Pancreas (tissue), 10 donors: ENCODE results near the gene IFI27L1. TPM values are rescaled to one million over a fixed set of nuclear protein-coding genes. Genes with fewer than 3 reads are reported as not detected.

Experiments
- ATAC-seq, 4 donors: fragments of 200-7000 bp; cut with Tn5 transposase; one replicate each; pipeline versions ENCODE4 v1.8.0 to v1.9.1; 2020; ENCODE audit warnings: mild to moderate bottlenecking in 4 of 4, moderate library complexity in 4 of 4
- DNase-seq, 6 donors: peaks; one replicate each; pipeline ENCODE4 v3.0.0-alpha.2; 2020
- FAIRE-seq: peaks from 2 replicates; lab custom pipeline; 2012; peaks lifted over from hg19 to GRCh38; lab: Jason Lieb, UNC
- H3K27ac ChIP-seq, 4 donors: fragments of 200-600 bp; sonication (generic); 1 replicate in 3 of 4; 2 replicates in 1 of 4; pipeline versions ENCODE4 v1.5.0 to v1.8.0; 2020
- H3K27me3 ChIP-seq, 4 donors: fragments of 200-600 bp; one replicate each; pipeline ENCODE4 v1.8.0; 2021
- H3K36me3 ChIP-seq, 3 donors: fragments of 200-600 bp; sonication (generic) in 1 of 3; one replicate each; pipeline versions ENCODE4 v1.5.0 to v1.8.0; 2020 to 2021
- H3K4me1 ChIP-seq, 3 donors: fragments of 200-600 bp; one replicate each; pipeline ENCODE4 v1.8.0; 2021
- H3K4me3 ChIP-seq, 4 donors: fragments of 200-600 bp; sonication (generic) in 2 of 4; one replicate each; pipeline versions ENCODE4 v1.5.0 to v1.8.0; 2020 to 2021
- H3K9me3 ChIP-seq, 4 donors: fragments of 200-600 bp; one replicate each; pipeline ENCODE4 v1.8.0; 2021
- WGBS, 2 donors: extraction: QIAGEN DNeasy Blood & Tissue Kit; methylation state at CpG; one replicate each; pipeline ENCODE4 v1.1.7; 2013; 5-methylcytosine and 5-hydroxymethylcytosine counted together
- intact Hi-C, 3 donors: fragments of 100-400 bp; cut with DNase I; formaldehyde crosslinking; loops; one replicate each; pipeline versions ENCODE4 v1.11.1 to v1.14.2; 2022
- polyA plus RNA-seq, 2 donors: library from polyadenylated mRNA; stranded (reverse); fragments of 200-250 nt; gene quantifications; one replicate each; pipeline ENCODE4 v1.2.3, GENCODE V29; 2013
- total RNA-seq, 6 donors: library from RNA; stranded (reverse); fragmentation: NEBNext Ultra II Directional in 4 of 6; extraction: Animal tissue kit (Norgen Biotek cat#: 25700) in 4 of 6; gene quantifications; one replicate each; pipeline versions ENCODE4 v1.2.1 to v1.2.4, GENCODE V29; 2021 to 2023
- TF ChIP-seq, protein P1 (sequence below), 4 donors: fragments of 200-600 bp; sonication (generic) in 3 of 4; IDR thresholded peaks; one replicate each; pipeline versions ENCODE4 v1.5.0 to v1.8.0; 2021; ENCODE audit warnings: antibody characterized with exemption in 4 of 4
- donor health status: healthy with polysubstance abuse.
- donor health status: DM: no; HTN: no; CAD: no; lungs with moderate emphysema.
- donor health status: DM: no; HTN: no; CAD: no.
- donor health status: control.
- donor health status: control.
- donor health status: Bipolar disorder and iron deficiency.
- donor health status: DM: yes; HTN: yes; CAD: no.
- donor health status: DM: no; HTN: no; CAD: no.
- donor health status: DM: no; HTN: no; CAD: no.
- donor health status: DM: yes; HTN: yes; CAD: no.

The IFI27L1 gene
- total and polyA plus RNA-seq, 8 donors, result 3.8 to 14.3 (median 7.7) TPM

DNA sequence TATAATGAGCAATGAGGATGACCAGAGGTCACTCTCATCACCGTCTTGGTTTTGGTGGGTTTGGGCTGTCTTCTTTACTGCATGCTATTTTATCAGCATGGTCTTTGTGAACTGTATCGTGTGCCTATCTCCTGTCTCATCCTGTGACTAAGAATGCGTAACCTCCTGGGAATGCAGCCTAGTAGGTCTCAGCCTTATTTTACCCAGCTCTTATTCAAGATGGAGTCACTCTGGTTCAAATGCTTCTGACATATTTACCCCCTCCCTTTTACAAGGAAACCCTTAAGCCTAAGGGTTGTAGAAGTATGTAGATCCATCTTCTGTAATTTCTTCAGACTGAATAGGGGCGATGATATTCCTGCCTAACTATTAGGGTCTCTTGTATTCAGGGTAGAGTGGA lies 8.4 kb downstream of the IFI27L1 start:
- ATAC-seq (no peak), DNase-seq (no peak), FAIRE-seq (no peak)
- Histone ChIP-seq H3K36me3 (no peaks in the 10 kb centered on the region), H3K9me3 (no peaks in the 10 kb centered on the region), H3K4me3 (no peak overlapping the region), H3K27me3 (no peaks in the 10 kb centered on the region), H3K4me1 (no peaks in the 10 kb centered on the region), H3K27ac (no peak overlapping the region)
- intact Hi-C loops, result no loop called here
- TF ChIP-seq, protein P1, sequence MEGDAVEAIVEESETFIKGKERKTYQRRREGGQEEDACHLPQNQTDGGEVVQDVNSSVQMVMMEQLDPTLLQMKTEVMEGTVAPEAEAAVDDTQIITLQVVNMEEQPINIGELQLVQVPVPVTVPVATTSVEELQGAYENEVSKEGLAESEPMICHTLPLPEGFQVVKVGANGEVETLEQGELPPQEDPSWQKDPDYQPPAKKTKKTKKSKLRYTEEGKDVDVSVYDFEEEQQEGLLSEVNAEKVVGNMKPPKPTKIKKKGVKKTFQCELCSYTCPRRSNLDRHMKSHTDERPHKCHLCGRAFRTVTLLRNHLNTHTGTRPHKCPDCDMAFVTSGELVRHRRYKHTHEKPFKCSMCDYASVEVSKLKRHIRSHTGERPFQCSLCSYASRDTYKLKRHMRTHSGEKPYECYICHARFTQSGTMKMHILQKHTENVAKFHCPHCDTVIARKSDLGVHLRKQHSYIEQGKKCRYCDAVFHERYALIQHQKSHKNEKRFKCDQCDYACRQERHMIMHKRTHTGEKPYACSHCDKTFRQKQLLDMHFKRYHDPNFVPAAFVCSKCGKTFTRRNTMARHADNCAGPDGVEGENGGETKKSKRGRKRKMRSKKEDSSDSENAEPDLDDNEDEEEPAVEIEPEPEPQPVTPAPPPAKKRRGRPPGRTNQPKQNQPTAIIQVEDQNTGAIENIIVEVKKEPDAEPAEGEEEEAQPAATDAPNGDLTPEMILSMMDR (IDR thresholded peaks at IDR 0.05), result no peak
- WGBS, 2 donors, result 96 to 98% methylated on average over 4 of the region's 4 CpGs

DNA sequence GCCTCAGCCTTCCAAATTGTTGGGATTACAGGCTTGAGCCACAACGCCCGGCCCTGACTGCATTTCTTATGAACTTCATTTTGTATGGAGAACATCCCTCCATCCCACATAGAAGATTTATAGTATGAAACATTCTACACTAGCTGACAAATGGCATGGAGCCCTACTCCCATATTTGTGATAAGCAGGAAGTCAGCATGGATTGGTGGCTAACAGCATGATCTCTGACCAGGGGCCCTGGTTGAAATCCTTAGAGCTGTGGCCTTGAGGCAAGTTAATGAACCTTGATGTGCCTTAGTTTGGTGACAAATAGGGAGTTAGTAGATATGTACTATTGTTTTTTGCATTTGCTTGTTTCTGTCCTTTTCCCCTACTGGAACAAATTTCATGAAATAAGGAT lies 12.3 kb downstream of the IFI27L1 start:
- TF ChIP-seq, protein P1 (IDR thresholded peaks at IDR 0.05), result no peak
- Histone ChIP-seq H3K9me3 (no peaks in the 10 kb centered on the region), H3K36me3 (no peaks in the 10 kb centered on the region), H3K27me3 (no peaks in the 10 kb centered on the region), H3K4me3 (no peak overlapping the region), H3K4me1 (no peaks in the 10 kb centered on the region), H3K27ac (no peak overlapping the region)
- intact Hi-C loops, result no loop called here
- ATAC-seq (no peak), FAIRE-seq (no peak), DNase-seq (no peak)
- 92 to 96% methylated on average over 2 of the region's 2 CpGs for WGBS, 2 donors

DNA sequence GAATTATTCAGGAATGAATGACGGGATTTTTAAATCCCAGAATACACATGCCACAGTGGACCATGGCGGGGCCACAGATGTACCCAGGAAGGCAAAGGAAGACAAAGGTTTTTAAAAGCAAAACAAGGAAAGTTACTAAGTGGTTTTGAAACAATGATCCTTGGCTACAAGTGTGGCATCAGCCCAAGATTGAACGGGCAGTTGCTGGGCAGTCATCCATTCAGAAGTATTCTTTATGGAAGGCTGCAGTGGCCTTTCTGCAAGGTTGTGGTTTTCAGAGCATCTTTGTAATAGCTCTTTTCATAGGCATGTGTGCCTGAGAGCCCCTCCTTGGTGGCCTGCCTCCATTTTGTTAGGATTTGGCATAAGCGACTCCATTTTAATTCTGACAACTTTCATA lies 16.0 kb downstream of the IFI27L1 start:
- Histone ChIP-seq H3K9me3 (no peaks in the 10 kb centered on the region), H3K4me1 (no peaks in the 10 kb centered on the region), H3K4me3 (no peak overlapping the region), H3K27me3 (no peaks in the 10 kb centered on the region), H3K27ac (no peak overlapping the region), H3K36me3 (no peaks in the 10 kb centered on the region)
- 93 to 95% methylated on average over 4 of the region's 4 CpGs for WGBS, 2 donors
- intact Hi-C loops, result no loop called here
- TF ChIP-seq, protein P1 (IDR thresholded peaks at IDR 0.05), result no peak
- ATAC-seq (no peak), FAIRE-seq (no peak), DNase-seq (no peak)

GRCh38 chr14:94098326-94098992 lies 17.3 kb downstream of the IFI27L1 start:
- WGBS, 2 donors, result 66 to 76% methylated on average over 10 of the region's 10 CpGs
- DNase-seq (no peak), ATAC-seq (no peak), FAIRE-seq (no peak)
- no peak overlapping the region for H3K4me3 ChIP-seq
- H3K4me1 ChIP-seq, result no peaks in the 10 kb centered on the region
- intact Hi-C loops, result no loop called here
- no peaks in the 10 kb centered on the region for H3K27me3 ChIP-seq
- TF ChIP-seq, protein P1 (IDR thresholded peaks at IDR 0.05), result no peak
- no peaks in the 10 kb centered on the region for H3K9me3 ChIP-seq
- H3K27ac ChIP-seq, result no peak overlapping the region
- H3K36me3 ChIP-seq, result no peaks in the 10 kb centered on the region

- FAIRE-seq (no peak), DNase-seq (no peak), ATAC-seq (no peak)
- Histone ChIP-seq H3K36me3 (no peaks in the 10 kb centered on the region), H3K4me3 (no peak overlapping the region), H3K27me3 (no peaks in the 10 kb centered on the region), H3K9me3 (no peaks in the 10 kb centered on the region), H3K27ac (no peak overlapping the region), H3K4me1 (no peaks in the 10 kb centered on the region)
- TF ChIP-seq, protein P1 (IDR thresholded peaks at IDR 0.05), result no peak
- WGBS, 2 donors, result 78 to 93% methylated on average over 6 of the region's 6 CpGs
- intact Hi-C loops, result no loop called here
Measured at GRCh38 chr14:94099006-94099405, 17.9 kb downstream of the IFI27L1 start.
